GM08714 (cell line): Measurements from ENCODE around the gene NLK.
A peak's percentile ranks its signal among the peaks of the same experiment; 100 is the strongest.
"Not testable (repeated sequence)": the region's sequence is repeated elsewhere in the genome, so short reads cannot be mapped to it uniquely, and the experiment has no call there.

Experiments used
- H3K4me3 ChIP-seq: fragments of 200-500 bp; sonication (Bioruptor generic); 2 replicates; pipeline ENCODE4 v1.5.1; 2014; ENCODE audit warnings: mild to moderate bottlenecking, low read length, inconsistent platforms
- ZNF274 ChIP-seq: IDR thresholded peaks from 2 replicates; pipeline ENCODE4 v1.6.1; 2012; ENCODE audit warnings: mild to moderate bottlenecking, low read depth, low read length

NLK gene

GRCh38 chr17:28042657-28042720 lies at the start of gene NLK:
NLK (plus strand) TSS chr17:28042677; CDS start chr17:28042874, 197 bp downstream.
- peak within 1 kb of the TSS; percentile 99 for H3K4me3 ChIP-seq
- TF ChIP-seq ZNF274, result no peak

- no peak for TF ChIP-seq ZNF274
- H3K4me3 ChIP-seq, result no peak overlapping the region
These were observed 49.2 kb upstream of the NLK start for GRCh38 chr17:27993161-27993695.

- no peak overlapping the region for H3K4me3 ChIP-seq
- TF ChIP-seq ZNF274, result no peak
These were observed 48.7 kb upstream of the NLK start for GRCh38 chr17:27993723-27994310.

- H3K4me3 ChIP-seq, result no peak overlapping the region
- no peak for TF ChIP-seq ZNF274
These were observed 47.9 kb upstream of the NLK start for GRCh38 chr17:27994586-27994985.

GRCh38 chr17:27995554-27995953 lies 46.9 kb upstream of the NLK start:
- H3K4me3 ChIP-seq, result no peak overlapping the region
- no peak for TF ChIP-seq ZNF274

- no peak overlapping the region for H3K4me3 ChIP-seq
- no peak for TF ChIP-seq ZNF274
These were observed 46.1 kb upstream of the NLK start for GRCh38 chr17:27996202-27997043.

- H3K4me3 ChIP-seq, result no peak overlapping the region
- TF ChIP-seq ZNF274, result no peak
These were observed 45.5 kb upstream of the NLK start for GRCh38 chr17:27997044-27997401.

- TF ChIP-seq ZNF274, result no peak
- H3K4me3 ChIP-seq, result no peak overlapping the region
These were observed 45.0 kb upstream of the NLK start for GRCh38 chr17:27997522-27997921.

GRCh38 chr17:28001149-28001548 lies 41.3 kb upstream of the NLK start:
- no peak for TF ChIP-seq ZNF274
- no peak overlapping the region for H3K4me3 ChIP-seq

- no peak for TF ChIP-seq ZNF274
These were observed 38.1 kb upstream of the NLK start for GRCh38 chr17:28004344-28004743.

GRCh38 chr17:28007925-28008324 lies 34.6 kb upstream of the NLK start:
- H3K4me3 ChIP-seq, result not testable (repeated sequence)

More at GRCh38 chr17:28004344-28004743, 38.1 kb upstream of the NLK start:
- no peak overlapping the region for H3K4me3 ChIP-seq

GRCh38 chr17:28008513-28008912 lies 34.0 kb upstream of the NLK start:
- no peak for TF ChIP-seq ZNF274
- no peak overlapping the region for H3K4me3 ChIP-seq

- TF ChIP-seq ZNF274, result no peak
- H3K4me3 ChIP-seq, result no peak overlapping the region
These were observed 32.1 kb upstream of the NLK start for GRCh38 chr17:28010406-28010805.

- TF ChIP-seq ZNF274, result no peak
- no peak overlapping the region for H3K4me3 ChIP-seq
These were observed 23.9 kb upstream of the NLK start for GRCh38 chr17:28018439-28019070.

GRCh38 chr17:28020515-28020914 lies 22.0 kb upstream of the NLK start:
- no peak overlapping the region for H3K4me3 ChIP-seq
- no peak for TF ChIP-seq ZNF274
